Measurements from ENCODE around the gene TGFBI.

Gene TGFBI

DNA sequence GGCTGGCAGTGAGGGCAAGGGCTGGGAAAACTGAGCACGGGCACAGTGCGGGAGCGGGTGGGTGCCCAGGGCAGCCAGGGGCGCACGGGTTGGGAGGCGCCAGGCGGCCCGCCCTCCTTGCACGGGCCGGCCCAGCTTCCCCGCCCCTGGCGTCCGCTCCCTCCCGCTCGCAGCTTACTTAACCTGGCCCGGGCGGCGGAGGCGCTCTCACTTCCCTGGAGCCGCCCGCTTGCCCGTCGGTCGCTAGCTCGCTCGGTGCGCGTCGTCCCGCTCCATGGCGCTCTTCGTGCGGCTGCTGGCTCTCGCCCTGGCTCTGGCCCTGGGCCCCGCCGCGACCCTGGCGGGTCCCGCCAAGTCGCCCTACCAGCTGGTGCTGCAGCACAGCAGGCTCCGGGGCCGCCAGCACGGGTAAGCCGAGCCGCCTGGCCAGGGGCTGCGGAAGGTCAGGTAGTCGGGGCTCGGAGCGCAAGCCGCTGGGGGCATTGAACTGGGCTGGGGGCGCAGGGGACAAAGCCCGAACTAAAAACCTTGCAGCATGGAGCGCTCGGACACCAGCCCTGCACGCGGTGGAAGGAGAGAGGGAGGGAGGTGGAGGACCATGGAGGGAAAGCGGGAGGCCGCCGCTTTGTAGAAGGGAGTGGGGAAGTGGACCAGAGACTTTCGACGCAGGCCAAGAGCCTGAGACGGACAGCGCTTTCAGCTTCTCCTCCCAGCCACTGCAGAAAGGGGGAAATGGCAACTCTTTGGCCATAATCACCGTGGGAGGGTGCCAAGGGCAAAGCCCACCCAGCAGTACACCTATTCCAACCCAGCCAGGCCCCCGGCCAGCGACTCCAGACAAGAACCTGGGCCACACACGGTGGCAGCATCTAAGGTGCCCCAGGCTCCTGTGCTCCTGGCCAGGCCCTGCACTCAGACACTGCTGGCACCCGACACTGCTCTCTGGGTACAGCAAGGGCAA is at the start of gene TGFBI:
Gene TGFBI (plus strand): TSS at position 207 of the 961 bp plus-strand sequence. CDS start 68 bp downstream, at position 275.
- peak; percentile 50 for ATAC-seq
- no peaks in the 10 kb centered on the region for H3K36me3 Mint-ChIP-seq

GRCh38 chr5:135978993-135979392 is 49.8 kb upstream of the TGFBI start:
- Mint-ChIP-seq H3K27ac (no peak overlapping the region), H3K4me1 (no peaks in the 10 kb centered on the region), H3K9me3 (no peaks in the 10 kb centered on the region), H3K27me3 (peaks cover 31% of the 10 kb centered on the region), H3K36me3 (no peaks in the 10 kb centered on the region), H3K4me3 (no peak overlapping the region)
- no peak for ATAC-seq

More for the DNA sequence above, at the start of gene TGFBI:
- peaks cover 16% of the 10 kb centered on the region for H3K4me1 Mint-ChIP-seq
- no peak within 1 kb of the TSS for H3K27ac Mint-ChIP-seq
- peaks cover 21% of the 10 kb centered on the region for H3K27me3 Mint-ChIP-seq
- peak within 1 kb of the TSS; percentile 4 for H3K4me3 Mint-ChIP-seq
- H3K9me3 Mint-ChIP-seq, result no peaks in the 10 kb centered on the region

DNA sequence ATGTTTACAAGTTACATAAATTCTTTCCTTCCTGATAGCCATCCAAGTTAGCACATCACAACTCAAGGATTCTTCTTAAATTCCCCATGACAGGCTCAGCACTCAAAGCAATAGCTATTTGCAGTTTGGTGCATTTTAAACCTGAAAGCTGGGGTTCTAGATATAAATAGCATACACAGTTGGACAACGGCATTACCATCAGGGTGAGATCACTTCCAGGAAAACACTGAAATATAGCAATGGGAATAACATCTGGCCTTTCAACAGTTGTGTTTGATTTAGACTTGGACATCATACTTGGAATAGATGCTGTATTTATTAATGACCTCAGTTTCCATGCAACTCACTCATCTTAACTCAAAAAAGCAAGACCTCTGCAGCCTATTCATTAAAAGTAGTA is 49.3 kb upstream of the TGFBI start:
- H3K36me3 Mint-ChIP-seq, result no peaks in the 10 kb centered on the region
- peaks cover 25% of the 10 kb centered on the region for H3K27me3 Mint-ChIP-seq
- no peak overlapping the region for H3K27ac Mint-ChIP-seq
- no peak for ATAC-seq
- no peaks in the 10 kb centered on the region for H3K9me3 Mint-ChIP-seq
- H3K4me1 Mint-ChIP-seq, result no peaks in the 10 kb centered on the region
- H3K4me3 Mint-ChIP-seq, result no peak overlapping the region

GRCh38 chr5:135980620-135981019 is 48.2 kb upstream of the TGFBI start:
- H3K9me3 Mint-ChIP-seq, result no peaks in the 10 kb centered on the region
- no peak overlapping the region for H3K27ac Mint-ChIP-seq
- peaks cover 14% of the 10 kb centered on the region for H3K27me3 Mint-ChIP-seq
- H3K36me3 Mint-ChIP-seq, result no peaks in the 10 kb centered on the region
- no peak overlapping the region for H3K4me3 Mint-ChIP-seq
- ATAC-seq, result no peak
- H3K4me1 Mint-ChIP-seq, result no peaks in the 10 kb centered on the region

GRCh38 chr5:135985951-135986350 is 42.8 kb upstream of the TGFBI start:
- Mint-ChIP-seq H3K4me1 (no peaks in the 10 kb centered on the region), H3K4me3 (no peak overlapping the region), H3K27ac (no peak overlapping the region), H3K9me3 (no peaks in the 10 kb centered on the region), H3K27me3 (peaks cover 27% of the 10 kb centered on the region), H3K36me3 (no peaks in the 10 kb centered on the region)
- ATAC-seq, result no peak

GRCh38 chr5:135986401-135986800 is 42.4 kb upstream of the TGFBI start:
- Mint-ChIP-seq H3K36me3 (no peaks in the 10 kb centered on the region), H3K4me1 (no peaks in the 10 kb centered on the region), H3K9me3 (no peaks in the 10 kb centered on the region), H3K27me3 (peaks cover 28% of the 10 kb centered on the region), H3K4me3 (no peak overlapping the region), H3K27ac (no peak overlapping the region)
- no peak for ATAC-seq

DNA sequence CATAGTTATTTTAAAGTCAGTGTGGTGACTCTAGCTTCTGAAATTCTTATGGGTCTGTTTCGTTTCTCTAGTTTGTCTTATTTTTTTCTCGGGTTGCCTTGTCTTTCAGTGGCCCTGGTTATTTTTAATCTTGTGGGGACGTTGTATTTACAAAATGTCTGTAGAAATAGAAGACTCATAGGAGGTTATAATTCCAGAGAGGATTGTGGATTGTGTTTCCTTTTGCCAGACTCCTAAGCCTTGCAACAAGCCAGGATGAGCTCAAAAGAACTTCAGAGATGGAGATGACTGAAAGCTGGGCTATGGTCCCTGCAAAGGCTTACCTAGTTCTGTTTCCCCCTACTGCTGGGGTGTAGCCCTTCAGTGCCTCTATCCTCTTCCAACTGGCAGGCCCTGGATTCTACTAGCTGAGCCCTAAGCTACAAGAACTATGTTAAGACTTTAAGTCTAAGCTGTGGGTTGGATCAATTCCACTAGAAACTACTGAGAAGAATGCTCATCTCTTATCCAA is 41.8 kb upstream of the TGFBI start:
- Mint-ChIP-seq H3K4me1 (no peaks in the 10 kb centered on the region), H3K27ac (no peak overlapping the region), H3K9me3 (no peaks in the 10 kb centered on the region), H3K4me3 (no peak overlapping the region), H3K36me3 (no peaks in the 10 kb centered on the region), H3K27me3 (peaks cover 28% of the 10 kb centered on the region)
- ATAC-seq, result no peak

DNA sequence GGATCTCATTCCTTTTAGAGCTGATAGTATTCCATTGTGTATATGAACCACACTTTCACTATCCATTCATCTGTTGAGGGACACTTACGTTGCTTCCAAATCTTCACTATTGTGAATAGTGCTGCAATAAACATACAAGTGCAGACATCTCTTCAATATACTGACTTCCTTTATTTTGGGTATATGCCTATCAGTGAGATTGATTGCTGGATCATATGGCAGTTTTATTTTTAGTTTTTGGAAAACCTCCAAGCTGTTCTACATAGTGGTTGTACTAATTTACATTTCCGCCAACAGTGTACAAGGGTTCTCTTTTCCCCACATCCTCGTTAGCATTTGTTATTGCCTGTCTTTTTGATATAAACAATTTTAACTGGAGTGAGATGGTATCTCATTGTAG is 40.2 kb upstream of the TGFBI start:
- no peak for ATAC-seq
- Mint-ChIP-seq H3K27ac (no peak overlapping the region), H3K4me3 (no peak overlapping the region), H3K9me3 (no peaks in the 10 kb centered on the region), H3K4me1 (no peaks in the 10 kb centered on the region), H3K27me3 (peaks cover 28% of the 10 kb centered on the region), H3K36me3 (no peaks in the 10 kb centered on the region)

GRCh38 chr5:135989686-135990085 is 39.1 kb upstream of the TGFBI start:
- Mint-ChIP-seq H3K36me3 (no peaks in the 10 kb centered on the region), H3K9me3 (peaks cover under 1% of the 10 kb centered on the region), H3K4me1 (no peaks in the 10 kb centered on the region), H3K27ac (no peak overlapping the region), H3K27me3 (peaks cover 32% of the 10 kb centered on the region), H3K4me3 (no peak overlapping the region)
- no peak for ATAC-seq

DNA sequence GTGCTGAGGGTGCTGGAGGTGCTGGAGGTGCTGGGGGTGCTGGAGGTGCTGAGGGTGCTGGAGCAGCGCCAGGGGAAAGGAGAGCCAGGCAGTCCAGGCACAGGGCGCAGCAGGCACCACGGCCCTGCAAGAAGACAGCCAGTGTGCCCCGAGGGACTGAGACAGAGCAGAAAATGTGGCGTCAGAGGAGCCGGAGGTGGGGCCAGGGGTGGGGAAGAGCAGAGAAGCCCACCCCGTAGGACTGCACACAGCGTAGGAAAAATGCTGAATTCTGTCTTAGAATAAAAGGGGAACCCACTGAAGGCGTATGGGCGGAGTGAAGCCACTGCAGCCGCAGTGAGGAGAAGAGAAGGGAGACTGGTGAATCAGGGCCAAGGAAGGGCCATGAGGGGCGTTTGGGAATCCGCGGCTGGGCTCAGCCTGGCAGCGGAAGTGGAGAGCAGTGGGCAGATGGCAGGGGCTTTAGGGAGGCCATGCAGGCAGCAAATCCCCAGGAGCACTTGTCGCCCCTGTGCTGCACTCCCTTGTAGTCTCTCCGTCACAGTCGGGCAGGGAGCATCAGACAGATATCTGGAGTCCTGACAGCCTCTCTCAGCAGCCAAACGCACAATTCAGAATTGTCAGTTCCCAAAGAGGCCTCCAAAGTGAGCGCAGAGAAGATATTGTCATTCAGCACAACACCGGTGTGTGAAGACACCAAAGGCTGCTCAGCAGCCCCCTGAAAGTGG is 38.1 kb upstream of the TGFBI start:
- Mint-ChIP-seq H3K4me3 (no peak overlapping the region), H3K27me3 (peaks cover 38% of the 10 kb centered on the region), H3K36me3 (no peaks in the 10 kb centered on the region), H3K27ac (no peak overlapping the region), H3K4me1 (no peaks in the 10 kb centered on the region), H3K9me3 (peaks cover 3% of the 10 kb centered on the region)
- no peak for ATAC-seq

- Mint-ChIP-seq H3K27me3 (peaks cover 43% of the 10 kb centered on the region), H3K4me3 (no peak overlapping the region), H3K4me1 (no peaks in the 10 kb centered on the region), H3K9me3 (peaks cover 3% of the 10 kb centered on the region), H3K36me3 (no peaks in the 10 kb centered on the region), H3K27ac (no peak overlapping the region)
- ATAC-seq, result no peak
Measured at GRCh38 chr5:135991429-135991828, 37.4 kb upstream of the TGFBI start.

DNA sequence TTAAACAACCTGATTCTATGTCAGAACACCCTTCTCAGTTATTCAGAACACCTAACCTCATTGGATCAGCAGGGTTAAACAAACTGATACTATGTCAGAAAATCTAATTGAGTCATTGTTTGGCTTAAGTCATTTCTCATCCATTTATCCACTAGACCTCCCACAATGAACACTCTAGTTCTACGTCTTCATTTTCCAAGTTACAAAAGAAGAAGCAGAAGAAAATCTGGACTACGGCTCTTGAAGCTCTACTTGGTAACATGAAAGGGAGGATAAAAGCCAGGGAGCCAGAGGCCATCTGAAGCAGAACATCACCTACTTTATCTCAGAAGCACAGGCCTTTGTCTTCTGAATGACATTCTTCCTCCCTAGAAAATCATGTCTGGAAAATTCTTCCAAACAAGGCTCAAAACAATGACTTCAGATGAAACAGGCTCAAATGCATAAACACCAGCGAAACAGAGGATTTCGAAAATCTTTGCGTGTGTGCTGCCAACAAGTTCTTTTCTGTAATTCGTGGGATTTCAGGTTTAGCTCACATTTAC is 35.4 kb upstream of the TGFBI start:
- ATAC-seq, result no peak
- H3K27ac Mint-ChIP-seq, result no peak overlapping the region
- peaks cover 3% of the 10 kb centered on the region for H3K9me3 Mint-ChIP-seq
- H3K4me1 Mint-ChIP-seq, result no peaks in the 10 kb centered on the region
- H3K4me3 Mint-ChIP-seq, result no peak overlapping the region
- peaks cover 59% of the 10 kb centered on the region for H3K27me3 Mint-ChIP-seq
- H3K36me3 Mint-ChIP-seq, result no peaks in the 10 kb centered on the region

GRCh38 chr5:135993880-135994636 is 34.7 kb upstream of the TGFBI start:
- H3K27ac Mint-ChIP-seq, result no peak overlapping the region
- H3K27me3 Mint-ChIP-seq, result peaks cover 53% of the 10 kb centered on the region
- peaks cover 3% of the 10 kb centered on the region for H3K9me3 Mint-ChIP-seq
- H3K4me1 Mint-ChIP-seq, result no peaks in the 10 kb centered on the region
- H3K36me3 Mint-ChIP-seq, result no peaks in the 10 kb centered on the region
- no peak for ATAC-seq
- H3K4me3 Mint-ChIP-seq, result no peak overlapping the region

DNA sequence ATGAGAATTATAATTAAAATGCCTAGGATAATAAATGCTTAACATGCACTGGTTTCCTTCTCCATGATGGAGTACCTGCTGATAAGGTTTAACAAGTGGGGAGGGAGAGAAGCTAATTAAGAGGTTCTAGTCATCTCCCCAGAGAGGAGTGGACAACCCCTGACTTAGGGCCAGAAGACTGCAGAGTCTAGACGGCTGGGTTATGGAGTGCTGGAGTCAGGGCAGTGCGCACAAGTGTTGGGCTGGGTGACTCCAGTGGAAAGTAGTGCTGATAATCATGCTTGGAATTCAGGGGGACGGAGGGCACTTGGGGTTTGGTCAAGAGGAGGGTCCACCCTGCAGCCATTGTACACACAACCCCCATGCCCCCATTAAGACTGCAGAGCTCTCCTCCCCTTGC is 32.8 kb upstream of the TGFBI start:
- no peaks in the 10 kb centered on the region for H3K4me1 Mint-ChIP-seq
- ATAC-seq, result peak; percentile 47
- H3K27ac Mint-ChIP-seq, result no peak overlapping the region
- no peaks in the 10 kb centered on the region for H3K36me3 Mint-ChIP-seq
- H3K9me3 Mint-ChIP-seq, result peaks cover 3% of the 10 kb centered on the region
- H3K4me3 Mint-ChIP-seq, result no peak overlapping the region
- peaks cover 44% of the 10 kb centered on the region for H3K27me3 Mint-ChIP-seq

DNA sequence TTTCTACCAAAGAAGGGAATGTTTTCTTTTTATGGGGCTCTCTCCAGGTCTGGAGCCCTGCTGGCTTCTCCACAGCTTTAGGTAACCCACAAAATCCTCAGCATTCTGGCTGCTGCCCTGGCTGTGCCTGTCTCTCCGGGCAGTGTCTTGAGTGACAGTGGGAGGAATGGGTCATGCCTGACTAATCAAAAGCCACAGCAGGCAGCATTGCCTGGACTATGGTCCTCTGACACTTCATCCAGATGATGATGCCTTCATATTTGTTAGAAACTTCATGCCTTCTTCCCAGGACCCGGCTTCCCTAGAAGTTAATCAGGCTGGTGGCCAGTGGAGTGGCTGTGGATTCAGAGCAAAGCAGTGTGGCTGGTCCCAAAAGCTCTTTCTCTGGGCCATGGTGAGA is 32.2 kb upstream of the TGFBI start:
- ATAC-seq, result no peak
- H3K4me1 Mint-ChIP-seq, result no peaks in the 10 kb centered on the region
- H3K27me3 Mint-ChIP-seq, result peaks cover 44% of the 10 kb centered on the region
- H3K27ac Mint-ChIP-seq, result no peak overlapping the region
- peaks cover 3% of the 10 kb centered on the region for H3K9me3 Mint-ChIP-seq
- no peaks in the 10 kb centered on the region for H3K36me3 Mint-ChIP-seq
- no peak overlapping the region for H3K4me3 Mint-ChIP-seq

Data from stimulated activated memory B cell treated with anti-CD40 and anti-IgM and Interleukin-4, amounts not matched to agents 10 μg/mL and 1 μg/mL and 100 μg/mL, for 72 hours (primary cell).